Glomerular endothelial cell (primary cell): ENCODE measurements around the gene RASSF1. TPM values are rescaled to one million over a fixed set of nuclear protein-coding genes. Genes with fewer than 3 reads are reported as not detected.

ENCODE experiments used
- DNase-seq: peaks from one replicate; pipeline ENCODE4 v3.0.0-alpha.2; 2011; ENCODE audit warnings: low read depth, low spot score; ENCODE audit errors: extremely low read depth
- total RNA-seq: library from RNA; depleted of rRNA; stranded (reverse); fragments of >200 nt; gene quantifications from 2 replicates; pipeline ENCODE4 v1.2.3, GENCODE V29; 2015

RASSF1 gene
- total RNA-seq, 1 donor from 2014 or later = 40.5 TPM

DNA sequence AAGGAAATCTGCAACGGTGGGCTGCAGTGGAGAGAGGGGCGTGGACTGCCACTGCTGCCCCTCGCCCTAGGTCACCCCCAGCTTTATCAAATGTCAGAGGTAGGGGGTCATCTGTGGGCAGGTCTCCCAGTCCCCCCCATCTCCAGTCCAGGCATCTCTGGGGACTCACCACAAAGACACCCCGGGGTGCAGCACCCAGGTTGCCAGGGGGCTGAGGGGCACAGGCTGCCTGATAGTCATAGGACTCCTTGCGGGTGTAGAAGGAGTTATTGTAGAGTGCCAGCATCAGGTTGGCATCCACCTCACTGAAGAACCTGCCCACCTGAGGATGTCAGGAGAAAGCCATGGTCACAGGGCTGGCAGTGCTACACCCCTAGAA is 25.2 kb upstream of the RASSF1 start:
- no peak for DNase-seq

DNA sequence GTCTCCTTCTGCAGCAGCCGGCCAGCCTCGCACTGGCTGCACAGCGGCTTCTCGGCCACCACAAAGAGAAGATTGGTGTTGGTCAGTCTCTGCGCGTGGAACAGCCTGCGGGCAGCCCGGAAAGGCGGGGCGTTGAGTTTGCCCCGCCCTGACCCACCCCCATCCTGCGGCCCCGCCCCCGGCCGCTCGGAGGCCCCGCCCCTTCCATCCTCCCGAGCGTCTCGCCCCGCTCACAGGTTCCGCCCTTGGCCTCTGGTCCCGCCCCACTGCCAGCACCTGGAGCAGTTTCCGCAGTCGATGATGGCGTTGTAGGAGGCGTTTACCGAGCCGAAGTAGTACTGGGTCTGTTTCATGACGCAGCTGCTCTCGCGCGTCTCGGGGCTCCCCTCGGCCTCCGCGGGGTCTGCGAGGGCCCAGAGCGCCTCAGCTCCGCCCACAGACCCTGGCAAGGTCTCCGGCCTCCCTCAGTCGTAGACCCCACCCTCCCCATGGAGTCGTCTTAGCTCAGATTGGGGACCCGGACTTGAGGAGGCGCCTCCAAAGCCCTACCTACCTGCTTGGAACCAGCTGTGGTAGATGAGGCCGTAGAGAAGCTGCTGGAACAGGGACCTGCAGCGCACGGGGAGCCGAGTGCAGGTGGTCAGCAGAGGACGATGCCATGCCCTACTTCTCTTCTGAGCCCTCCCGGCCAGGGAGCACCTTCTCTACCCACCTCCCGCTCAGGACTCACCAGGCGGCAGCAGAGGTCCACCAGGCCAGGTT is 24.6 kb upstream of the RASSF1 start:
- DNase-seq = no peak

DNA sequence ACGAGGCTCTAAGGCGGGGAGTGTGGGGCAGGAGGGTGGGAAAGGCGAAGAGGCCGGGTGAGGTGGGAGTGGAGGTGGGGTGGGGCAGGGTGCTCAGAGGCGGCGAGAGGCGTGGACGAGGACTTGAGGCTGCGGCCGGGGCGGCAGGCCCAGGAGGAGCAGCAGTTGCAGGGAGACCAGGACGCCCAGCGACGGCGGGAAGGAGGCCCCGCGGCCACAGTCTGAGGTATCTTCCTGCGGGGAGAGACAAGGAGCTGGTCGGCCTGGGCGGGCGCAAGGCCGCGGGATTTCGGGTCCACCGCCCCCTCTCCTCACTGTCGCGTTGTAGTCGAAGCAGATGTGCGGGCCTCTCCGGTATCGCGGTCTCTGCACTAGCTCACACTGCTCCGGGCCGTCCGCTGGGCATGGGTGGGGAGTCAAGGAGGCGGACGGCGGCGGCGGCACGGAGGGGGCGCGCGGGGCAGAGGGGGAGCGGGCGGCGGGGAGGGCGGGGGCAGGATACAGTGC is 24.0 kb upstream of the RASSF1 start:
- DNase-seq = no peak

DNA sequence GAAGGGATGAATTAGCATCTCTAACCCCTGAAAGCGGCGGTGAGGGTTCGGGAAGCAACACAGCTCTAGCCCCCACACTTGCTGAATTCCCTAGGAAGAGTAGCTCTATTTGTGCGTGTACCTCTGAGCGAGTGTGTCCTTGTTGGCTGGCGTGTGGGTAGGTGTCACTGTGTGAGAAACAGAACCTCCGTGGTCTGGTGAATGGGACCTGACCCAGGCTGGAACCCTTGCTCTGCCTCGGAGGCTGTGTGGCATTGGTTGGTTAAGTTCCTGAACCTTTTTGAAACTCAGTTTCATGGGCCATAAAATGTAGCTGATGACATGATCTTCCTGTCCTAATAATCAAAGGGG is 19.1 kb upstream of the RASSF1 start:
- DNase-seq = no peak

DNA sequence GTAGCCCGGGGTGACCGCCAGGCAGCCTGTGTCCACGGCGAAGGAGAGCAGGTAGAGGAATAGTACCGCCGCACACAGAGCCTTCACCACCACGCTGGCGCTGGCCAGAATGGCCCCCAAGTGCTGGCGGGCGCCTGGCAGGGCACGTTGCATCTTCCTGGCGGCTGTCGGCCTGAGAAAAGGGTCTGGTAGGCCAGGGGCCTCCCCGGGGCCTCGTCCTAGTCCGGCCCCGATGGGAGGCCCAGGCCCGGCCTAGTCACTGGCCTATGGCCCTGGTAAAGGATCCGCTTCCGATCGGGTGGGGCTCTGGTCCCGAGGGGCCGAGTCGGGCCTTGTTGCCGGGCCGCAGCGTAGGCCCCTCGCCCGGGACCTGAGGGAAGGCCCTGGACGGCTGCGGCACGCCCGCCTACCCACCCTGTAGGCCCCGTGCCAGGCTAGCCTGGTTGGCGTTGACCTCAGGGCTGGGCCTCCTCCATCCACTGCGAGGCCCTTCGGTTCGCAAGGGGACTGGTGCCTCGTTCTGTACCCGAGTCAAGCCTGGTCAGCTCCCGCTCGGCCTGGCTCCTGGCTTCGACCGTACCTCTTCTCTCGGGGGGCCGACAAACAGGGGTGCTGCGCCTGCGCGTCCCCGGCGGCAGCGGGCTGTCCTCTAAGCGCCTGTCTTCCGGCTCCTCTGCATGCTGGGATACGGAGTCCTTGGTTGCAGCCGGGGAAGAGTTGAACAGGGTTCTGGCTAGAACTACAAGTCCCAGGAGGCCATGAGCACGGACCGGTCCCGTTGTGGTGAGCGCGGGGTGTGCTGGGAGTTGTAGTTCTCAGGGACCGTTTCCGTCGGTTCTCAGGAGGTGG is 18.5 kb upstream of the RASSF1 start, which contains the start of gene TMEM115:
TSS of gene TMEM115 (minus strand) at position 611 of the 849 bp plus-strand sequence. CDS start at position 153, 458 bp downstream.
- DNase-seq = peak; percentile 88

DNA sequence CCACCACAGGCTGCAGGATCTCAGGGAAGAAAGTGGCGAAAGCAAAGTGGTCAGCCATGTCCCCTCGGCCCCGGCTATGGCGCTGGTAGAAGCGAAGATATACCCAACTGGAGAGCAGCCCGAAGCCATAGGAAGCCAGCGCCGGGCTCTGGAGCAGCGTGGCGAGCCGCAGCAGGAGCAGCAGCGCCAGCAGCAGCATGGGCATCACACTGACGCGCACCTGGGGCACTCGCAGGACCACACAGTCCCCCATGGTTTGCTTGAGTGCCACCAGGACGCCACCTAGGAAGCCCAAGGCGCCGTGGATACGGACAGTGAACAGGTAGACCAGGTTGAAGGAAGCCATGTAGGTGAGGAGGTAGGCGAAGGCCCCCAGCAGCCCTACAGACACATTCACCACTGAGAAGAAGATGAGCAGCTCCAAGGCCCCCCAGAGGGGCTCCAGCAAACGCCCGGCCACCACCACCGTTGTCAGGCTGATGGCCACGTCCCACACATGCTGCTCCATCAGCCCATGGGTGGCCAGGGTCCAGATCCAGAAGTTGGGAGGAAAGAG is 17.8 kb upstream of the RASSF1 start:
- DNase-seq = no peak

DNA sequence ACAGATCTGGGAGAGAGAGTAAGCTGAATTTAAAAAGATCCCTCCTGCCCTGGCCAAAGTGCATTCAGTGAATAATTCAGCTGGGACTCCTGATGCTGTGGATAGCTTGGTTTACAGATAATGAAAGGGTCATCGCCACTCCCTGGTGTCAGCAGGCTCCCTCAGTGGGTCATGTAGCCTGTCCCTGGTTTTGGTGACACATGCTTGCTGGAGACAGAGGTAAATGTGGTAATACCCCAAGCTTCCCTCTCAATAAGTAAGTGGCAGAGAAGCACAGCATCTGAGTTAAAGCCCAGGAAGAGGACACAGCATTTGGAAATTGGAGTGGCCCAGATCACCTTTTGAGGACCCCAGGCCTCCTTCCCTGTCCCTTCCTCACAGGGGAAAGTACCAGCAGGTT is 16.8 kb upstream of the RASSF1 start:
- DNase-seq = no peak

DNA sequence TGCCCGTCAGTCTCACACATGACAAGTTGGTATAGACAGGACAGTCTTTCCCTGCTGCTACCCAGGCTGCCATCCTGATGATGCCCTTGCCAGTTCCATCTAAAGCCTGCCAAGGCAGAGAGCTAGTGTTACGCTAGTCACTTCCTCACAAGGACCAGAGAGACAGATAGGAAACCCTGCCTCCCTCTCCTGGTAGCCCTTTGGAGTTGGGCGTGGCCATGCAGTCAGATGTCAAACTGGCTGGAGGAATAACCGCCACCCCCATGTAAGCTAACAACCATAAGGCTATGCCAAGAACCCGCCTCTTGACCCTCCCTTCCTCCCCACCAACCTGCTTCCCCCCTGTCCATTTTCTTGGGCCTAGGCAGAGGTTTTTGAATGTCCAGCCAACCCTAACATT is 15.9 kb upstream of the RASSF1 start:
- no peak for DNase-seq

DNA sequence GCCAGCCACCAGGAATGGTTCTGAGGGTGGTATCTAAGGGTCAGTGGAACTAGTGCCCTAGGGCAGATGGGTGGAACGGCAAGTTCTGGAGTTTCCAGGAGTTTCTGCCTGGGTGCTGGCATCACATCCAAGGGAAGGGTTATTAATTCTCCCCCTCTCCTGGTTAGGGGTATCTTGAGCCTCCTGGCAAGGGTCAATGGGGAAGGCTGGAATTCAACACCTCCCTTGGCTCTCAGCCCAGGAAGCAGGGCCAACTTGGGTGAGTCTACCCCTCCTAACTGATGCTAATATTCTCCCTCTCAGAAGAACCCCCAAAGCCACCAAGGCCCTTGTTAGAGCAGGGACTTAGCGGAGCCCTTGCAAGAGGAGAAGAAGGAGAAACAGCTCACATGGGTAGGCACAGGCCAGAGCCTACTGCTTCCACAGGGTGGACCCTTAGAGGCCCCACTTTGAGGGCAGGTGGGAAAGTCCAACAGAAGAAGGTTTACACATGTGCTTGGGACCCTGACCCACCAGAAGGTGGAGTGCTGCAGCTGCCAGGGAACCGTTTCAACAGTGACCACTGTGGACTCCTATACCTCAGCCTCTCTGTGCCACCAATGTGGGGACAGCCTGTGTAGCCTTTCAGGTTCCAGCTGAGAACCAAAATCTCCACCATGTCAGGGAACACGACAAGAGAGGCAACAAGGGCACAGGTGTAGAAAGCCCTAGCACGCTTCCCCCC is 15.4 kb upstream of the RASSF1 start:
- DNase-seq = no peak

DNA sequence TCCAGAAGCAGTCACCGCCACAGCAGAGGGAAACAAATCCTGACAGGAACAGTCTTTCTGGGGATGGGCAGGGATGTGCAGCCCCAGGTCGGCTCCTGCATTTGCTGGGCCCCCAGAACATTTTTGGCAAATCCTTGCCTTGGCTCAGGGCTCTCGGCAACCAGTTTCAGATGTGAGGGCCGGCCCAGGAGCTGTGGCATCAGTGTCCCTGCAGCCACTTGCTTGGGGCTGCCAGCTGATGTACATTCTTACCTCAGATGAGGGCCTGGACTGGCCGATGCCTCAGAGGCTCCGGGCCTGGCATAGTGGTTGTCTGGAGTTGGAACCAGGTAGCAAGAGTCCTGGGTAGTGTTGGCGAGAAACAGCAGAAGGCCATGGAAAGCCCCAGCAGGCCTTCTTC is 14.2 kb upstream of the RASSF1 start:
- no peak for DNase-seq

DNA sequence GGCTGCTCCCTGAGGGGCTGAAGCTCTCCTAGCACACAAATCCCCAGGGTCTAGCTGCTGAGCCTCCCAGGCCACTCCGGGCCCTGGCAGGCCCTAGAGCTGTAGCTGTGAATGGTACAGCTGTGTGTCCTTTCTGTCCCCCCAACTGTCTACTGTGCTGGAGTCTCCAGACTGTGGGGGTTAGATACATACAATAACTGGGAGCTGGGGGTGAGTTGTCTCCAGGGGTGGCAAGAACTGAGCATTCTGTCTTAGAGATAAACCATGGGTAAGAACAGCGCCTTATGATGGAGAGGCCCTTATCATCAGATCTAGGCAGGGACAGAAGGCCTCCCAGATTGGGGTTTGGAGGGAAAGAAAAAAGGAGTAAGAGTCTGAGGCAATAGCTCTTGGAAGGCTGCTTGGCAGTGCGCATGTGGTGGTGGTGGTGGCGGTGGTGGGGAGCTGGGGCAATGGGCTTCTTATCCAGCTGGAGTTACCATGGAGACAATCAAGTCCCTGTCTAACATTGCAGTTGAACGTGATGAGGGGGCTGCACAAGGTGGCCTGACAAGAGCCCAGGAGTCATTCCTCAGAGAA is 13.6 kb upstream of the RASSF1 start:
- no peak for DNase-seq

DNA sequence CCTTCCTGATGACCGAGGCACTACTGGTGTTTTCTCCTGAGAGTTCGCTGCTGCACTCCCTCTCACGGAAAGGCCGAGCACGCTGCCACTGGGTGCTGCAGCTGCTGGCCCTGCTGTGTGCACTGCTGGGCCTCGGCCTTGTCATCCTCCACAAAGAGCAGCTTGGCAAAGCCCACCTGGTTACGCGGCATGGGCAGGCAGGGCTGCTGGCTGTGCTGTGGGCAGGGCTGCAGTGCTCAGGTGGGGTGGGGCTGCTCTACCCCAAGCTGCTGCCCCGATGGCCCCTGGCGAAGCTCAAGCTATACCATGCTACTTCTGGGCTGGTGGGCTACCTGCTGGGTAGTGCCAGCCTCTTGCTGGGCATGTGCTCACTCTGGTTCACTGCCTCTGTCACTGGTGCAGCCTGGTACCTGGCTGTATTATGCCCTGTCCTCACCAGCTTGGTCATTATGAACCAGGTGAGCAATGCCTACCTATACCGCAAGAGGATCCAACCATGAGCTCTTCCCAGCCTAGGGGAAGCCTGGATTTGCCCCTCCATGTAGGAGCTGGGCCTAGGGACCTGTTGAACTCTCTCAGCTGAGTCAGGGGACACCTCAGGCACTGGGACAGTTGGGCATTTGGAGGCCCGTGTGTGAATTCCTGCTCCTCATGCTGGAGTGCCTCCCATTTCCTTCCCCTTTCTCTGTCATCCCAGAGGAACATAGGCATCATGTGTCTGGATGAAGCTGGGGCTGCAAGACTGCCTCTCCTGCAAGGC is 12.8 kb upstream of the RASSF1 start:
- no peak for DNase-seq

DNA sequence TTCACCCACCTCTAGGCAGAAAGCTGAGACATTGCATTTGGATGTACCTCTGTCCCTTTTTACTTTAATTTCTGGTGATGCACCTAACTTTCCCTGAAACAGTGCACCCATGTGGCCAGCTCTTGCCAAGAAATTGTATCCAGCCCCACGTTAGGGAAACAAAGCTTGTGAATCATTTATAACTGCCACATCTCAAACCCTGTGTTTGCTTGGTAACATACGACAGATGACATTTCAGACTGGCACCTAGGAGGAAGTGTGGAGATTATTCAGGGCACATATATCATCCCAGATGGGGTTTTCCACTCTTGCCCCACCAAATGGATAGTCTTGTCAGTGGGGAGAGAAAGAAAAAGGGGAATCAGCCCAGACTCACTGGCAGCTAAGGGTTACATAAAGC is 12.1 kb upstream of the RASSF1 start:
- no peak for DNase-seq

DNA sequence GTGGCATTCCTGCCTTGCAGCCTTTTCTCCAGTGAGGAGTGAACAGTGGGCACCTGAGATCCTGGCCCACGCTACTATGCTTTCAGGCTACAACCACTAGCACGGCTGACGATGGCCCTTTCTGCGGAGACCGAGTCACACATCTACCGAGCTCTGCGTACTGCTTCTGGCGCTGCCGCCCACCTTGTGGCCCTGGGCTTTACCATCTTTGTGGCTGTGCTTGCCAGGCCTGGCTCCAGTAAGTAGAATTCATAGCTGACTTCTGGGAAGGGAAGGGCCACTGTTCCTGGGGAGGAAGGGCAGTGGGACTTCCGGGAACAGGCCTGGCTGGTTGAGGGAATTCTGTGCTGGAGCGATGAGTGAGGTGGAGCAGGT is 10.7 kb upstream of the RASSF1 start:
- no peak for DNase-seq

DNA sequence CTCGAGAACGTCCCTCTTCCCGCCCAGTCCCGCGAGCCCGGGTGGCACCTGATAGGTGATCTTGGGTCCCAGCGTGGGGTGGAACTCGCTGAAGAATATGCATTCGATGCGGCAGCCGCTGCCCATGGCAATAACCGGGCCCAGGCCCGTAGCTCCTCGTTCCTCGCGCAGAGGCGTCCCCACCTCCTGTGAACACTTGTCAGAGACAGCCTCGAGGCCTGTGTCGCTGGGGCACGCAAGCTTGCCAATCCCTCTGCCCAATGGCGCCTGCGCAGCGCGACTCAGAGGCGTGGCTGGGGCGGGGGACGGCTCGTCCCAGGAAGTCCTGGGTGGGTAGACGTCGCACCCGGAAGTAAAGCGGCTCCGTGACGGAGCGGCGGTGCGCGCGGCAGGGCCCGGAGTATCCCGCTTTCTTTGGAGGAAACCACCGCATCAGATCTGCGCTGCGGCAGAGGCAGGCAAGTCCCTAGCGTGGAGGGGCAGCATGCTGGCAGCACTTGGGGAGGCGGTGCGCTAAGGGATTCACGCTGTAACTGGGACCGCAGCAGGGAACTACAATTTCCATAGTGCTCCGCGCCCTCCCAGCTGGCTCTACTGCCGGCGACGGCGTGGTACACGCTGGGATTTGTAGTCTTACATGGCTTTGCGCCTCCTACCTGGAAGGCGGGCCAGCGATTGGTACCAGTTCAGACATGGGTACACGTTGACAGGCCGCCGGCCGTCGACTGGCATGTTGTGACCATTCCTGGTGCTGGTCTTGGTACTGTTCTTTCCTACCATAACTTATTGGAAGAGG is 10.1 kb upstream of the RASSF1 start, which contains the start of the genes CYB561D2 and NPRL2:
TSS of gene CYB561D2 (plus strand) at position 336 of the 796 bp plus-strand sequence. CDS start 572 bp downstream, outside the sequence.
TSS of gene NPRL2 (minus strand) at position 249 of the 796 bp plus-strand sequence. CDS start at position 126, 123 bp downstream.
- DNase-seq = no peak

DNA sequence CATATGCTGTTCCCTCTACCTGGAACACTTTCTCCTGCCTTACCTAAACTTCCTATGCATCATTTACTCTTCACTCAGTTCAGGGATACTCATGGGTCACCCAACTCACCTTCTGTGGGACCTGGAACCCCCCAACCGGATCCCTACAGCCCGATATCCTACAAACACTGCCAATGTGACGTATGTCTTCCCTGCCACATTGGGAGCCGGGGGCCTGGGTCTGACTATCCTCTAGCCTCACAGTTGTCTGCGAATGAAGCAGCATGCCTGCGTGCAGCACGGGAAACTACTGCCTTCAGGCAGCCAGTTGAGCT is 9.5 kb upstream of the RASSF1 start:
- no peak for DNase-seq

DNA sequence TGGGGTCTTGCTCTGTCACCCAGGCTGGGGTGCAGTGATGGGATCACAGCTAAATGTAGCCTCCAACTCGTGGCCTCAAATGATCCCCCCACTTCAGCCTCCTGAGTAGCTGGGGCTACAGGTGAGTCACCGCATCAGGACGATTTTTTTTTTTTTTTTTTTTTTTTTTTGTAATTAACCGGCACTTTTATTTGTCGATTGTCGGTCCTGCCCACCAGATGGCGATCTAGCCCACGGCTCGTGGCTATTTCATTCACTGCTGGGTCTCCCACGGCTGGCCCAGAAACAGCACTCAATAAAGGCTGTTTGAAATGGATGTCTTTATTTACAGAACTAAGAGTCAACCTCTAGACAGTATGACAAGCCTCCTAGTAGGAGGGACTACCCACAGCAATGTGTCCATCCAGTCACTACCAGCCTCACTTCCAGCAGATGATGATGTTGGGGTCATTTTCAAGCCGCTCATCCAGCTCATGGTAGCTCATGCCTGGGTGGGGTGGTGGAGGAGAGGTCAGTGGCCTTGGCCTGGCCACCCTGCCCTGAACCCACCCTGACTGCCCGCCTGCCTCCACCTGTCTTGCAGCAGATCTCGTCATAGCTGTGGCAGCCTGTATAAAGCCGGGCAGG is 6.7 kb upstream of the RASSF1 start:
- no peak for DNase-seq

DNA sequence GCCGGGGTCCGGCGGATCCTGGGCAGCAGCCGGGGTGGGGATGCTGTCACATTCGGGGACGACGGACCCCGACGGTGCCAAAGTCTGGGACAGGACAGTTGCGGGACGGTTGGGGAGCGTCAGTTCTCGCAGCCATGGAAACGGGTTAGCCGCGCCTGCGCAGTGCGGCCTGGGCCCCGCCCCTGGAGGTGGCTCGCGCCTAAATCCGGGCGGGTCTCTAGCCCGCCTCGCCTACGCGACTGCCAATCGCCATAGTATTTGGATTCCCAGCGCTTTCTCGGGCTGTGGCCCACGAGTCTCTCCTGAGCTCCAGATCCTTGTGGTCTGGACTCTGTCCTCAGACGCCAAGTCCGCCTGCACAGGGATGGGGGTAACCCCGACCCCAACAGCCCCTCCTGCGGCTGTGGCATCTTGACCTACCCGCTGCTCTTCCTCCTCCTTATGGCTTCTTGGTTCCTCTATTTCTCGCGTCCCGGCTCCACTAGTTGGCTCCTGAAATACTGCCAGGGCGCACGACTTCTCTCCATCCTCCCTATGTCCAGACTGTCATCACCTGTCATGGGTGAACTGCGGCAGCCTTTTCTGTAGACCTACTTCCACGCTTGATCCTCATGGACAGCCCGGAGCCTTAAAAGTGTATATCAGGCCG is 5.1 kb upstream of the RASSF1 start, which contains the start of gene ZMYND10:
TSS of gene ZMYND10 (minus strand) at position 147 of the 649 bp plus-strand sequence. CDS start 153 bp downstream, outside the sequence.
- DNase-seq = no peak
